Medulla oblongata (tissue), 1 donor: Measurements from ENCODE around the gene TCHHL1.

ENCODE experiments used
- DNase-seq: peaks from one replicate; pipeline ENCODE4 v3.0.0-alpha.2; 2015; ENCODE audit errors: extremely low spot score

The TCHHL1 gene

DNA sequence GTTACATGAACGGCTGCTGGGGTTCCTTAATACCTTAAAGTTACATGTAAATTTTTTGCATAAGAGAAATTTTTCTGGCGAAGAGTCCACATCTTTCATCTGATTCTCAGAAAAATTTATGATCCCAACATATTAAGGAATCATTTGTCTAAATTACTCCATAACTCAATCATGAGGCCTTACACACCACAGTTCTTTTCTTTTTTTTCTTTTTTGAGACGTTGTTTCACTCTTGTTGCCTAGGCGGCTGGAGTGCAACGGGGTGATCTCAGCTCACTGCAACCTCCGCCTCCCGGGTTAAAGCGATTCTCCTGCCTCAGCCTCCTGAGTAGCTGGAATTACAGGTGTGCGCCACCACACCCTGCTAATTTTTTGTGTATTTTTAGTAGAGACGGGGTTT, 50.0 kb downstream of the TCHHL1 start:
- DNase-seq = no peak

DNA sequence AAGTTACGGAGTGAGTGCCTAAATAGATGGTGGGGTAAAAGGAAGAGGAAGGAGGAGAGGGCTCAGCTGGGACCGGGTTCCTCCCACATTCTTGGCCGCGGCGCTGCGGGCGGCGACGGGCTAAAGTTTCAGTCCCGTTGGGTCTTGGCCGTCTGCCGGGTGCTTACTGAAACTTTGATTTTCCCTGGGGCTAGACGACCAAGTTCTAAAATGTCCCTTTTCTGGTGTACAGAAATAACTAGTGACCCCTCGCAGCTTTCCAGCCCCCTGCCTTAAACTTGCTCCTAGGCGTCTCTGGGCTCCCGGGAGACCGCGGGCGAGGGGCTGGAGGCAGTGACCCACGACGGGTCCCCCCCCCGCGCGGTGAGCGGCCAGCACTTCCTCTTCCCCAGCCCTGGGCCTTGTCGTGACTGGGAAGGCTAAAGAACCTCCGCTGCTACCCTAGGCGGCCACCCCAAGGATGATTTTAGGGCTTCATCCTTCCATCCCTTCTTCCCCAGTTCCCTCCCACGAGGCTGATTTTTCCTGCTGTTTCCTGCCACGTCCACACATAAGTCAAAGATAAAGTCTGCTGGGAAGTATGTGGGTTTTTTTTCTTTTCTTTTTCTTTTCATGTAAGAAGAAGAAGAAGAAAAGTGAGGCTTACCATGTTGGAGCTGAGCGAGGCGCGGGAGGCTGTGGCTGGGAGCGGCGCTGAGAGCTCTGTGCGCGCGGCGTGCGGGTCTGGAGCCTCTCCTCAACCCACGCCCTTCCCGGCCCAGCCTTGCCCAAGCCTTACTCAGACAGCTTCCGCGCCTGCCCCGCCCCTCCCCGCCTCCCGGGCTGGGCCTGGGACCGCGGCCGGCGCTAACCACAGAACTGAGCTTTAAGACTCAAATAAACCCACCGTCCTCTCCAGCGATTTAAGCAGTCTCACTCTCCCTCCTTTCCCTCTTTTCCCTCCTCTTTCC, 52.3 kb downstream of the TCHHL1 start, which contains the start of gene S100A11:
S100A11 (minus strand) TSS at position 738 of the 950 bp plus-strand sequence; CDS start at position 649, 89 bp downstream.
- peak; percentile 69 for DNase-seq

DNA sequence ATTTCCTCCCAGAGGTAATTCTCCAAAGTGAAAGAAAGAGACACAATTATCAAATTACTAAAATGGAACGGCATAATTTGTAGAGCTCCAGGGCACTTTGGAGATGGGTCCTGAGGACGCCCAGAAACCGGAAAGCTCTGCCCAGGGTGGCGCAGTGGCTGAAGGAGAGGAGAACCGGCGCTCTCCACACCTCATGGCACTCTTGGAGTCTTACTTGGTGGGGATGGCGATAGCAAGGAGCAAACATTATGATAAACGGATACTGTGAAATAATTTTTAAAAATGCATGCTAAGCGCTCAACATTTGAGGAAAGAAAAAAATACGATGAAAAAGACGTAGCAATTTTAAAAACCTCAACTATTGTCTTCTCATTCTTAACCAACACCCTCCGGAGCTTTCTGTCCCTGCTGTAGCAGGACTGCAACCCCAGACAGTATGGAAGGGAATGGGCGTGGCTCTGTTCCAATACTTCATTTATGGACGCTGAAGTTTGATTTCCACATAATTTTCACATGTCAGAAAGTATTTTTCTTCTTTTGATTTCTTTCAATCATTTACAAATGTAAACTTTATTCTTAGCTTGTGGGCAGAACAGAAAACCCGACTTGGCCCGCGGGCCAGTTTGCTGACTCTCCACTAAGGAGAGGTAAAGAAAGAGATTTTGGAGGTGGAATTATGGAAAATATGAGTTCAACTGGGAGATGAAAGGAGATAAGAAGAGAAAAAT, 53.2 kb downstream of the TCHHL1 start:
- DNase-seq = peak; percentile 9

DNA sequence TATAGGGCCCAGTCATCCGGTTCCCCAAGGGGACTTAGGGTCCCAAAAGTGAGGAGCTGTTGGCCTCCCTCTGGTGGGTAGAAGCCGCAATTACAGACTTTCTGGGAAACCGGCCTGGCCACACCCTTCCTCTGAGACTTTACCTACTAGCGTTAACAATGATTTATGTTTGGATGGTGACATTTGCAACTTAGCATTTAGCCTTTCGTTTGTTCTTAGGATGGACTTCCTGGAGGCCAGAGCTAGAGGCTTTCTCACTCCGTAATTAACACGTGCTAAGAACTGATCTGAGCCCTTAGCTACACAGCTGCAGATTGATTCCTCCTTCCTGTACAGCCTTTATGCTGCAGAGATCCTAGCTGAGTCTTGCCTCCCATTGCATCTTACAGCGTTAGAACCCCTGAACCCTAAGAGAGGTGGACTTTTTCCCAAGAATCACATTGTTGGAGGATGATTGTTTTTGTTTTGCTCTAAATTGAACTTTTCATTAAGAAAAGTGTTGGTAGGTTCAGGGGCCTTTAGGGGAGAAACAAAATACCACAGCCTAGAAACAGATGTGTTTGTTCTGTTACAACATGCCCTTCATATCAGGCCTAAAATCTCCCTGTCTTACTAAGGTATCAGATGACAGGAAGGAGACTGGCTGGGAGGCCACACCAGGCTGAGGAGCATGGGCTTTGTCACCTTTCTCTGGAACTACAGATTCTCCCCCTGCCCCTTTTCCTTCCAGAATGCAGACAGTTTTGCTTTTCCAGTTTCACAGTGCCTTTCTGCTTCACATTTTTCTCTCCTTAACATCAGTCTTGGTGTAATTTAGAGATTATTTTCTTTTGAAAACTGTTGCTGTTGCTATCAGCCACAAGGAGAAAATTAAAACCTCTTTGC, 54.0 kb downstream of the TCHHL1 start:
- peak; percentile 15 for DNase-seq

DNA sequence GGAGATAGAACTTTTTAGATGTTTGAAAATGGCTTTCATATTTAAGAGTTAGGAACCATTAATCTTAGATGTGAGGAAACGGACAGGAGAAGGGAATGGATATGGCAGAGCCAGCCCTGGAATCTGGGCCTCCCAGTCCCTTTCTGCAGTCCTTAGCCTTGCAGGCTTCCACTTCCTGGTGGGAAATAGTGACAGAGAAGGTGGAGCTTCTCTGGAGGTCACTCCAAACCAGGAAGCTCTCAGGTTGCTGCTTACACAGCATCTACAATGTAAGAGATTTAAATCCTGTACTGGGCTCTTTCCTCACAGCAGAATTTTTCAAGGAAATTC, 54.6 kb downstream of the TCHHL1 start:
- DNase-seq = no peak
